ENCODE data around the gene TMEM139.

The TMEM139 gene

GRCh38 chr7:143321734-143322133 is 37.0 kb downstream of the TMEM139 start:
- no peaks in the 10 kb centered on the region for H3K4me1 ChIP-seq (ENCODE audit: control insufficient read depth, insufficient read depth, low read length)

DNA sequence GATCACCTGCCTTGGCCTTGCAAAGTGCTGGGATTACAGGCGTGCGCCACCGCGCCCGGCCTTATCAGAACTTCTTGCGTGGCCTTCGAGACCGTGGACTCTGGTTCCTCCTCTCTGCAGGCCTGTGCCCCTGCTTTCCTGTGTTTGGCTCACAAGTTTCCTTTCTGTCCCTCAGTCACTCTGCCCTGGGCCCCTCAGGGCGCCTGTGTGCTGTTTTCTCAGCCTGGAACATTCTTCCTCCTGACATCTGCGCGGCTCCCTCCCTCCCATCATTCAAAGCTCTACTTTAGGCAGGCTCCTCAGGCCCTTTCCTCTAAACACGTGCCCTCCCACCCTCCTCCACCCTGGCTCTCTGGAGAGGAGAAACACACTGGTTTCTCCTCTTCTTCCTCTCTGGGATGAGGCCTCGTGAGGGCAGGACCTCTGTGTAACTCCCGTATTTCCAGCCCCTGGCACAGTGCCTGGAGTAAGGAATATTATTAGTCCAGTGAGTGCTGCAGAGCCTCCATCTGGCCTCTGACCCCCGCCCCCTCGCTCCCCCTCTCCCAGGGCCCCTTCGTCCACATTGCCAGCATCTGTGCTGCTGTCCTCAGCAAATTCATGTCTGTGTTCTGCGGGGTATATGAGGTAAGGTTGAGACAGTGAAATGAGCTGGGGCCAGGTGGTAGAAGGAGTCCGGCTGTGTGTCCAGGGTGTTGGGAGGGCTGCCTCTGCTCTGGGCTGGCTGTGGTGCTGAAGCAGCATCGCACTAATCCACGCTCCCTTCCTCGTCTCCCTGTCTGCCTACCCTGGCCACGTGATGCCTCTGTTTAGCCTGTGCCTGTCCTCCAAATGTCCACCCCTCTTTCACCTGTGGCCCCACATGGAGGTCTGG is 38.2 kb downstream of the TMEM139 start:
- H3K4me3 ChIP-seq (ENCODE audit: low read length), result no peak overlapping the region
- H3K4me1 ChIP-seq (ENCODE audit: control insufficient read depth, insufficient read depth, low read length), result no peaks in the 10 kb centered on the region
- no peaks in the 10 kb centered on the region for H3K27me3 ChIP-seq (ENCODE audit: control insufficient read depth, insufficient read depth, low read length)
- H3K27ac ChIP-seq (ENCODE audit: low read depth, low read length), result no peak overlapping the region
- H3K36me3 ChIP-seq (ENCODE audit: control insufficient read depth, insufficient read depth, low read length), result no peaks in the 10 kb centered on the region
- H3K9ac ChIP-seq (ENCODE audit: low read length), result no peak overlapping the region

More at GRCh38 chr7:143321734-143322133, 37.0 kb downstream of the TMEM139 start:
- Histone ChIP-seq H3K9ac (ENCODE audit: low read length) (no peak overlapping the region), H3K27me3 (ENCODE audit: control insufficient read depth, insufficient read depth, low read length) (no peaks in the 10 kb centered on the region), H3K27ac (ENCODE audit: low read depth, low read length) (no peak overlapping the region), H3K4me3 (ENCODE audit: low read length) (no peak overlapping the region), H3K36me3 (ENCODE audit: control insufficient read depth, insufficient read depth, low read length) (no peaks in the 10 kb centered on the region)

DNA sequence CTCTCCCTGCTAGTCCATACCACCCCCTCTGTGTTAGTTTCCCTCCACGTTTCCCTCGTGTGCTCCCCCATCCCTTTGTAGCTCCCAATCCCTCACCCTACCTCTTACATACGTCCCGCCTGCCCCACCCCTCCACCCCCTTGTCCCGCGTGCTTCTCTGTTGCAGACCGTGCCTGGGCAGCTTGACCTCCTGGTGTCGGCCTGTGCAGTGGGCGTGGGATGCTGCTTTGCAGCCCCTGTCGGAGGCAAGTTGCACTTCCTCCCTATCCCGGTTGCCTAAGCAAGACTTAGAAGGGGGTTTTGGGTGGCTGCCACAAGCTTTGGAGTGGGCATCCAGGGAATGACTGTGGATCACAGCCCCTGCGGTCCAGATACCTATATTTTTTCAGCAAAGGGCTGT is 38.9 kb downstream of the TMEM139 start:
- no peaks in the 10 kb centered on the region for H3K27me3 ChIP-seq (ENCODE audit: control insufficient read depth, insufficient read depth, low read length)
- no peak overlapping the region for H3K4me3 ChIP-seq (ENCODE audit: low read length)
- no peak overlapping the region for H3K9ac ChIP-seq (ENCODE audit: low read length)
- no peaks in the 10 kb centered on the region for H3K4me1 ChIP-seq (ENCODE audit: control insufficient read depth, insufficient read depth, low read length)
- no peaks in the 10 kb centered on the region for H3K36me3 ChIP-seq (ENCODE audit: control insufficient read depth, insufficient read depth, low read length)
- no peak overlapping the region for H3K27ac ChIP-seq (ENCODE audit: low read depth, low read length)

DNA sequence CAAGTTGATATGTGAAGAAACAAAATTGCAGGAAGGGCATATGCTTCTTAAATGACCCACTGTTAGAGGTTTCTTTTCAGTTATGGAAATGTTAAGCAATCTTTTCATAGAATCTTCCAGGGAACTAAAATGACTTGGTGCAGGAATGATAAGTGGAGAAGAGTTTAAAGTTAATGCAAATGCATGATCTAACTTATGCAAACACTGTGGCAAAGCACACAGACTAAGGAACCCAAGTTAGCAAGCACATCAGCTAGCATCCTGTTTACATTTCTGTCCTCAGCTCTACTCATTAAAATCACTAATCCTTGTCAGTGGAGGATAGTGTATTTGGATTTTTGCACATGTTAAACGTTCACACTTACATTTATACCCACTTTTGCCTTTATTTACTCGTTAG is 40.5 kb downstream of the TMEM139 start:
- Histone ChIP-seq H3K36me3 (ENCODE audit: control insufficient read depth, insufficient read depth, low read length) (no peaks in the 10 kb centered on the region), H3K9ac (ENCODE audit: low read length) (no peak overlapping the region), H3K27me3 (ENCODE audit: control insufficient read depth, insufficient read depth, low read length) (no peaks in the 10 kb centered on the region), H3K4me3 (ENCODE audit: low read length) (no peak overlapping the region), H3K4me1 (ENCODE audit: control insufficient read depth, insufficient read depth, low read length) (no peaks in the 10 kb centered on the region), H3K27ac (ENCODE audit: low read depth, low read length) (no peak overlapping the region)

DNA sequence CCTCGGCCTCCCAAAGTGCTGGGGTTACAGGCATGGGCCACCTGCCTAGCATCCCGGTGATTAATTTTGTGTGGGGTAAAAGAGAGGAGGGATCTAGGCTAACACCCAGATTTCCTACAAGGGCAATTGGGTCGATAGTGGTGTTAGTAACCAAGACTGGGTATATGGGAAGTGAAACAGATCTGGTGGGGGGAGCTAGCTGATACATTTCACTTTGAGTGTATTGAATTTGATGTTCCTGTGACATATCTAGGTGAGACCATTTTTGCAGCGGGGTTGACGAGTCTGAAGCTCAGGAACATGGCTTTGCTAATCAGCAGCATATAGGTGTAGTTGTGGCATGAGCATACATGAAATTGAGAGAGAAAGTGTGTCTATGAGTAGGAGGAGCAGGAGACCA is 43.1 kb downstream of the TMEM139 start:
- no peaks in the 10 kb centered on the region for H3K36me3 ChIP-seq (ENCODE audit: control insufficient read depth, insufficient read depth, low read length)
- no peak overlapping the region for H3K9ac ChIP-seq (ENCODE audit: low read length)
- no peaks in the 10 kb centered on the region for H3K27me3 ChIP-seq (ENCODE audit: control insufficient read depth, insufficient read depth, low read length)
- H3K4me3 ChIP-seq (ENCODE audit: low read length), result no peak overlapping the region
- H3K4me1 ChIP-seq (ENCODE audit: control insufficient read depth, insufficient read depth, low read length), result no peaks in the 10 kb centered on the region
- H3K27ac ChIP-seq (ENCODE audit: low read depth, low read length), result no peak overlapping the region

DNA sequence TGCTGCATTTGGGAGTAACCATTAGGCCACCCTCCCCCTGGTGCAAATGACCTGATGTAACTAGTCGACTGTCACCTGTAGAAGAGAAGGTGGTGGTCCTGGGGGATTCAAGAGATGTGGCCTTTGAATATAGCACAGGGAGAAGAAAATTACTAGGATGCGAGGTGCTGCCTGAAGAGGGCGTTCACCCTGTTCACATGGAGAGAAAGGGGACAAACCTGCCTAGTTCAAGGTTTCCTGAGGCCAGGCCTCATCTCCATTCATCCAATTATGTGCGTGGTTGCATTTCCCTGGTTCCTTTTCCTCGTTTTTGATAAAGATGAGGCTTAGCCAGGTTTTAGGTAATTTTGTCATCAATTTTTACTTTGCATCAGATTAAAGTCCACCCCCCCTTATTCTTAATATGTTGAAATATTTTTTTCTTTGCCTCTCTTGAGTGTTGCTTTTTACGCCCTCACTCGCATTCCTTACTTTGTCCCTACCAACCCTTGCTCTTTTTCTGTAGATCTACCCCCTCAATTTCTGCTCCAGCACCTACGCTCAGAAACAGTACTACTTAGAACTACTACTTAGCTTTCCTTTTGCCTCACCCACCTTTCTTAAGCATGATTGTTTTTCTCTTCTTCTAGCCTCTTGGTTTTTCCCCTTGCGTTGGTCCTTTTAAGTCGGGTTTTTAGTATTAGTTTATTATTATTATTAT is 44.9 kb downstream of the TMEM139 start:
- H3K4me3 ChIP-seq (ENCODE audit: low read length), result no peak overlapping the region
- no peaks in the 10 kb centered on the region for H3K4me1 ChIP-seq (ENCODE audit: control insufficient read depth, insufficient read depth, low read length)
- H3K27me3 ChIP-seq (ENCODE audit: control insufficient read depth, insufficient read depth, low read length), result no peaks in the 10 kb centered on the region
- no peaks in the 10 kb centered on the region for H3K36me3 ChIP-seq (ENCODE audit: control insufficient read depth, insufficient read depth, low read length)
- no peak overlapping the region for H3K9ac ChIP-seq (ENCODE audit: low read length)
- H3K27ac ChIP-seq (ENCODE audit: low read depth, low read length), result no peak overlapping the region

- H3K27ac ChIP-seq (ENCODE audit: low read depth, low read length), result peak overlapping the region; percentile 17
- H3K27me3 ChIP-seq (ENCODE audit: control insufficient read depth, insufficient read depth, low read length), result no peaks in the 10 kb centered on the region
- no peaks in the 10 kb centered on the region for H3K4me1 ChIP-seq (ENCODE audit: control insufficient read depth, insufficient read depth, low read length)
- no peak overlapping the region for H3K4me3 ChIP-seq (ENCODE audit: low read length)
- H3K36me3 ChIP-seq (ENCODE audit: control insufficient read depth, insufficient read depth, low read length), result no peaks in the 10 kb centered on the region
- no peak overlapping the region for H3K9ac ChIP-seq (ENCODE audit: low read length)
These were observed 46.5 kb downstream of the TMEM139 start for GRCh38 chr7:143331179-143331801.

GRCh38 chr7:143334244-143334643 is 49.5 kb downstream of the TMEM139 start:
- Histone ChIP-seq H3K4me1 (ENCODE audit: control insufficient read depth, insufficient read depth, low read length) (no peaks in the 10 kb centered on the region), H3K36me3 (ENCODE audit: control insufficient read depth, insufficient read depth, low read length) (no peaks in the 10 kb centered on the region), H3K9ac (ENCODE audit: low read length) (no peak overlapping the region), H3K27me3 (ENCODE audit: control insufficient read depth, insufficient read depth, low read length) (no peaks in the 10 kb centered on the region), H3K27ac (ENCODE audit: low read depth, low read length) (no peak overlapping the region), H3K4me3 (ENCODE audit: low read length) (no peak overlapping the region)

DNA sequence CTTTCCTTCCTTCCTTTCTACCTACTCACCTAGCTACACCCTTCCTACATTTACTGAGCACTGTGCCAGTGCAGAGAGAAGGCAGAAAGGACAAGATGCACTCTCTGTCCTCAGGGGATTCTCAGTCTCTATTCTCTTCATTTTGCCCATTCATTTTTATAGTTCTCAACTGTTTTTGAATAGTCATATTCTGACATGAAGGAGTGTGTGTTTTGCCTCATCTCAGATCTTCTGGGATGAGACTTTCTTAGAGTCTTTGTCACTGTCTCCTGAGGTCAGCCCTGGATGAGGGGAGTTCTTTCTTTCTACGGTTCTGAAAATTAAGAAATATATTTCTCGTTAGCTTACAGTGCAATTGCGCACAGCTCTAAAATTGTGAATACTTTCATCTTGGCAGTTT is 52.5 kb downstream of the TMEM139 start:
- H3K27me3 ChIP-seq (ENCODE audit: control insufficient read depth, insufficient read depth, low read length), result no peaks in the 10 kb centered on the region
- no peaks in the 10 kb centered on the region for H3K4me1 ChIP-seq (ENCODE audit: control insufficient read depth, insufficient read depth, low read length)
- no peak overlapping the region for H3K4me3 ChIP-seq (ENCODE audit: low read length)
- no peak overlapping the region for H3K27ac ChIP-seq (ENCODE audit: low read depth, low read length)
- H3K9ac ChIP-seq (ENCODE audit: low read length), result no peak overlapping the region
- H3K36me3 ChIP-seq (ENCODE audit: control insufficient read depth, insufficient read depth, low read length), result no peaks in the 10 kb centered on the region
